Fibroblast of the aortic adventitia (primary cell): ENCODE results near the gene FBXW8. TPM values are rescaled to one million over a fixed set of nuclear protein-coding genes. Genes with fewer than 3 reads are reported as not detected.

Experiments
- DNase-seq: peaks from one replicate; pipeline ENCODE4 v3.0.0-alpha.2; 2010; ENCODE audit warnings: low read depth
- H3K4me3 ChIP-seq: 2 replicates; pipeline ENCODE4 v1.5.1; 2011; ENCODE audit warnings: low read depth, mild to moderate bottlenecking, control low read depth, low read length, moderate library complexity
- total RNA-seq: library from RNA; depleted of rRNA; stranded (reverse); fragments of >200 nt; gene quantifications from 2 replicates; pipeline ENCODE4 v1.2.3, GENCODE V29; 2012; ENCODE audit warnings: low replicate concordance
- TF ChIP-seq, protein P1 (sequence below): IDR thresholded peaks from 2 replicates; pipeline ENCODE4 v1.5.1; 2011; ENCODE audit warnings: mild to moderate bottlenecking, low read length, control low read depth, inconsistent platforms; ENCODE audit not compliant: insufficient read depth

The FBXW8 gene
- total RNA-seq, 1 donor: 11.2 TPM

- TF ChIP-seq, protein P1, sequence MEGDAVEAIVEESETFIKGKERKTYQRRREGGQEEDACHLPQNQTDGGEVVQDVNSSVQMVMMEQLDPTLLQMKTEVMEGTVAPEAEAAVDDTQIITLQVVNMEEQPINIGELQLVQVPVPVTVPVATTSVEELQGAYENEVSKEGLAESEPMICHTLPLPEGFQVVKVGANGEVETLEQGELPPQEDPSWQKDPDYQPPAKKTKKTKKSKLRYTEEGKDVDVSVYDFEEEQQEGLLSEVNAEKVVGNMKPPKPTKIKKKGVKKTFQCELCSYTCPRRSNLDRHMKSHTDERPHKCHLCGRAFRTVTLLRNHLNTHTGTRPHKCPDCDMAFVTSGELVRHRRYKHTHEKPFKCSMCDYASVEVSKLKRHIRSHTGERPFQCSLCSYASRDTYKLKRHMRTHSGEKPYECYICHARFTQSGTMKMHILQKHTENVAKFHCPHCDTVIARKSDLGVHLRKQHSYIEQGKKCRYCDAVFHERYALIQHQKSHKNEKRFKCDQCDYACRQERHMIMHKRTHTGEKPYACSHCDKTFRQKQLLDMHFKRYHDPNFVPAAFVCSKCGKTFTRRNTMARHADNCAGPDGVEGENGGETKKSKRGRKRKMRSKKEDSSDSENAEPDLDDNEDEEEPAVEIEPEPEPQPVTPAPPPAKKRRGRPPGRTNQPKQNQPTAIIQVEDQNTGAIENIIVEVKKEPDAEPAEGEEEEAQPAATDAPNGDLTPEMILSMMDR: no peak
- DNase-seq: no peak
- H3K4me3 ChIP-seq: no peak overlapping the region
These were observed 23.5 kb upstream of the FBXW8 start for GRCh38 chr12:116887244-116887643.

DNA sequence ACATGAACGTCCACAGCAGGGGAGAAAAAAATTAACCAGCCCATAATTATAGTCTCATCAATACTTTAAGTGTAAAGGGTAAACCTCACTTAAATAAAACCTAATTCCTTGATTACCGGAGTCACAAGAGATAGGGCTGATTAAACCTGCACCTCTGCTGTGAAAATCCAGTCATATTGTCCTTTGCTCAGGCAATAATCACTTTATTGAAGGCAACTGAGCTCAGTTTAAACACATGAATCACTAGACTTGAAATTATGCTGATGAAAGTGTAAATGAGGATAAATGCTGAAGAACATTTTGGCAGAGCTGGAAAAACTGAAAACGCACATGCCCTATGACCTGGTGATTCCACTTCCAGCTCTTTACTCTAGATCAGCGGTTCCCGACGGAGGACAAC, 22.9 kb upstream of the FBXW8 start:
- TF ChIP-seq, protein P1: no peak
- H3K4me3 ChIP-seq: no peak overlapping the region

GRCh38 chr12:116890330-116890729, 20.4 kb upstream of the FBXW8 start:
- no peak overlapping the region for H3K4me3 ChIP-seq
- TF ChIP-seq, protein P1: no peak
- no peak for DNase-seq

More for the DNA sequence above, 22.9 kb upstream of the FBXW8 start:
- no peak for DNase-seq

GRCh38 chr12:116891019-116891418, 19.7 kb upstream of the FBXW8 start:
- no peak for DNase-seq
- TF ChIP-seq, protein P1: no peak
- no peak overlapping the region for H3K4me3 ChIP-seq

- TF ChIP-seq, protein P1: no peak
- DNase-seq: no peak
- H3K4me3 ChIP-seq: no peak overlapping the region
These were observed 18.2 kb upstream of the FBXW8 start for GRCh38 chr12:116892349-116893140.

- TF ChIP-seq, protein P1: no peak
- DNase-seq: no peak
- no peak overlapping the region for H3K4me3 ChIP-seq
These were observed 15.8 kb upstream of the FBXW8 start for GRCh38 chr12:116894913-116895312.
